IPS DF 4.7 (cell line): ENCODE measurements around the gene USP25.

ENCODE experiments used
- DNase-seq: peaks from one replicate; pipeline ENCODE4 v3.0.0-alpha.2; 2013; ENCODE audit warnings: low spot score; ENCODE audit errors: extremely low read depth

USP25 gene

GRCh38 chr21:15729674-15730483 is at the start of gene USP25:
USP25 (plus strand) TSS chr21:15729982; CDS start chr21:15730394, 412 bp downstream.
- no peak for DNase-seq

- no peak for DNase-seq
Observed at GRCh38 chr21:15682186-15682895, 47.4 kb upstream of the USP25 start.

GRCh38 chr21:15682977-15683376 is 46.8 kb upstream of the USP25 start:
- no peak for DNase-seq

GRCh38 chr21:15686506-15686905 is 43.3 kb upstream of the USP25 start:
- no peak for DNase-seq

- no peak for DNase-seq
Observed at GRCh38 chr21:15687208-15687607, 42.6 kb upstream of the USP25 start.

- DNase-seq: no peak
Observed at GRCh38 chr21:15688016-15688415, 41.8 kb upstream of the USP25 start.

GRCh38 chr21:15688809-15689208 is 41.0 kb upstream of the USP25 start:
- no peak for DNase-seq

GRCh38 chr21:15692711-15693110 is 37.1 kb upstream of the USP25 start:
- no peak for DNase-seq

- DNase-seq: no peak
Observed at GRCh38 chr21:15695241-15695640, 34.5 kb upstream of the USP25 start.

- no peak for DNase-seq
Observed at GRCh38 chr21:15701830-15702229, 28.0 kb upstream of the USP25 start.

- no peak for DNase-seq
Observed at GRCh38 chr21:15703932-15704331, 25.9 kb upstream of the USP25 start.

- DNase-seq: no peak
Observed at GRCh38 chr21:15706696-15707095, 23.1 kb upstream of the USP25 start.

- no peak for DNase-seq
Observed at GRCh38 chr21:15713412-15713811, 16.4 kb upstream of the USP25 start.

GRCh38 chr21:15718711-15719110 is 11.1 kb upstream of the USP25 start:
- no peak for DNase-seq

GRCh38 chr21:15719976-15720375 is 9.8 kb upstream of the USP25 start:
- DNase-seq: no peak

GRCh38 chr21:15722591-15723324 is 7.0 kb upstream of the USP25 start:
- DNase-seq: no peak

- DNase-seq: no peak
Observed at GRCh38 chr21:15725949-15726348, 3.8 kb upstream of the USP25 start.

GRCh38 chr21:15728046-15728445 is 1.7 kb upstream of the USP25 start:
- DNase-seq: no peak

- DNase-seq: no peak
Observed at GRCh38 chr21:15729346-15729673, 472 bp upstream of the USP25 start.

GRCh38 chr21:15730484-15731242 is 881 bp downstream of the USP25 start:
- no peak for DNase-seq

- no peak for DNase-seq
Observed at GRCh38 chr21:15731243-15731613, 1.4 kb downstream of the USP25 start.
